ENCODE measurements around the gene TOP3B.

- TF ChIP-seq CTCF (conservative IDR thresholded peaks at IDR 0.05; ENCODE audit: low read depth, low read length), result no peak
- no peak for TF ChIP-seq EZH2 (IDR thresholded peaks at IDR 0.05; ENCODE audit: low read length, unreplicated experiment)
These were observed 12.4 kb downstream of the TOP3B start for GRCh38 chr22:21970037-21970799.

All from PC-3 (cell line).